Effector memory CD8-positive, alpha-beta T cell (primary cell): ENCODE data around the gene TREH.
A peak's percentile ranks its signal among the peaks of the same experiment; 100 is the strongest.

Source experiments
- ATAC-seq: fragments of 150-1000 bp; cut with Tn5 transposase; replicated peaks from 2 replicates; pipeline ENCODE4 v1.10.0; 2021; ENCODE audit warnings: mild to moderate bottlenecking, moderate library complexity
- DNase-seq, 3 experiments: peaks; one replicate each; pipeline ENCODE4 v3.0.0; 2021
- H3K27ac Mint-ChIP-seq, 2 donors: one replicate each; pipeline ENCODE4 v1.8.0; 2022; ENCODE audit warnings: mild to moderate bottlenecking in 2 of 2, mixed read lengths in 2 of 2, moderate library complexity in 2 of 2
- H3K27me3 Mint-ChIP-seq, 2 donors: one replicate each; pipeline ENCODE4 v1.8.0; 2022; ENCODE audit warnings: mixed read lengths in 2 of 2
- H3K36me3 Mint-ChIP-seq: one replicate; pipeline ENCODE4 v1.8.0; 2022; ENCODE audit warnings: mild to moderate bottlenecking, moderate library complexity, mixed read lengths; ENCODE audit not compliant: insufficient read depth
- H3K4me1 Mint-ChIP-seq, 2 donors: one replicate each; pipeline ENCODE4 v1.8.0; 2022; ENCODE audit warnings: low read depth in 2 of 2, mixed read lengths in 2 of 2
- H3K4me3 Mint-ChIP-seq, 2 donors: one replicate each; pipeline ENCODE4 v1.8.0; 2022; ENCODE audit warnings: mild to moderate bottlenecking in 2 of 2, mixed read lengths in 2 of 2, moderate library complexity in 2 of 2
- H3K9me3 Mint-ChIP-seq, 2 donors: one replicate each; pipeline ENCODE4 v1.8.0; 2022; ENCODE audit warnings: mixed read lengths in 2 of 2

The TREH gene

GRCh38 chr11:118658429-118659313 is 20.8 kb downstream of the TREH start:
- peak overlapping the region; percentile 22 to 51 for H3K27ac Mint-ChIP-seq
- no peaks in the 10 kb centered on the region for H3K9me3 Mint-ChIP-seq
- H3K4me3 Mint-ChIP-seq, result no peak overlapping the region
- DNase-seq (no peak), ATAC-seq (no peak)
- H3K36me3 Mint-ChIP-seq, result no peaks in the 10 kb centered on the region
- H3K27me3 Mint-ChIP-seq, result peaks cover 0 to 12% of the 10 kb centered on the region in 2 donors
- H3K4me1 Mint-ChIP-seq, result peaks cover 3 to 10% of the 10 kb centered on the region in 2 donors

- Mint-ChIP-seq H3K27ac (no peak overlapping the region), H3K27me3 (peaks cover 0 to 12% of the 10 kb centered on the region in 2 donors), H3K4me3 (no peak overlapping the region), H3K4me1 (peaks cover 5 to 10% of the 10 kb centered on the region in 2 donors), H3K36me3 (no peaks in the 10 kb centered on the region), H3K9me3 (no peaks in the 10 kb centered on the region)
- ATAC-seq (no peak), DNase-seq (no peak)
Measured at GRCh38 chr11:118657709-118658428, 21.6 kb downstream of the TREH start.

GRCh38 chr11:118657238-118657637 is 22.2 kb downstream of the TREH start:
- Mint-ChIP-seq H3K4me1 (peaks cover 11 to 17% of the 10 kb centered on the region in 2 donors), H3K36me3 (no peaks in the 10 kb centered on the region), H3K27ac (no peak overlapping the region), H3K27me3 (peaks cover 0 to 12% of the 10 kb centered on the region in 2 donors), H3K4me3 (no peak overlapping the region), H3K9me3 (no peaks in the 10 kb centered on the region)
- DNase-seq (no peak), ATAC-seq (no peak)

- H3K27ac Mint-ChIP-seq, result no peak overlapping the region
- ATAC-seq (no peak), DNase-seq (no peak)
- H3K4me1 Mint-ChIP-seq, result peaks cover 11 to 19% of the 10 kb centered on the region in 2 donors
- H3K27me3 Mint-ChIP-seq, result peaks cover 0 to 12% of the 10 kb centered on the region in 2 donors
- no peak overlapping the region for H3K4me3 Mint-ChIP-seq
- H3K9me3 Mint-ChIP-seq, result no peaks in the 10 kb centered on the region
- H3K36me3 Mint-ChIP-seq, result no peaks in the 10 kb centered on the region
Measured at GRCh38 chr11:118656563-118657165, 22.8 kb downstream of the TREH start.

GRCh38 chr11:118655486-118656190 is 23.8 kb downstream of the TREH start:
- no peak for ATAC-seq
- H3K27ac Mint-ChIP-seq, result no peak overlapping the region

GRCh38 chr11:118653684-118654390 is 25.6 kb downstream of the TREH start:
- Mint-ChIP-seq H3K9me3 (no peaks in the 10 kb centered on the region), H3K4me3 (no peak overlapping the region), H3K27ac (no peak overlapping the region), H3K36me3 (no peaks in the 10 kb centered on the region), H3K4me1 (peaks cover 8 to 9% of the 10 kb centered on the region in 2 donors), H3K27me3 (no peaks in the 10 kb centered on the region)
- DNase-seq (no peak), ATAC-seq (no peak)

More at GRCh38 chr11:118655486-118656190, 23.8 kb downstream of the TREH start:
- H3K9me3 Mint-ChIP-seq, result no peaks in the 10 kb centered on the region
- H3K27me3 Mint-ChIP-seq, result peaks cover 0 to 12% of the 10 kb centered on the region in 2 donors
- no peak overlapping the region for H3K4me3 Mint-ChIP-seq
- no peak for DNase-seq
- no peaks in the 10 kb centered on the region for H3K36me3 Mint-ChIP-seq
- peaks cover 11 to 19% of the 10 kb centered on the region in 2 donors for H3K4me1 Mint-ChIP-seq

GRCh38 chr11:118652681-118653181 is 26.7 kb downstream of the TREH start:
- no peaks in the 10 kb centered on the region for H3K36me3 Mint-ChIP-seq
- H3K27me3 Mint-ChIP-seq, result no peaks in the 10 kb centered on the region
- H3K27ac Mint-ChIP-seq, result peak overlapping the region in 1 of 2 donors; percentile 7
- no peak overlapping the region for H3K4me3 Mint-ChIP-seq
- no peak for ATAC-seq
- H3K9me3 Mint-ChIP-seq, result no peaks in the 10 kb centered on the region
- H3K4me1 Mint-ChIP-seq, result peaks cover 8 to 9% of the 10 kb centered on the region in 2 donors
- DNase-seq, result no peak

- DNase-seq, result no peak
- H3K27ac Mint-ChIP-seq, result no peak overlapping the region
- peaks cover 8 to 9% of the 10 kb centered on the region in 2 donors for H3K4me1 Mint-ChIP-seq
- H3K4me3 Mint-ChIP-seq, result no peak overlapping the region
- H3K9me3 Mint-ChIP-seq, result no peaks in the 10 kb centered on the region
- H3K27me3 Mint-ChIP-seq, result no peaks in the 10 kb centered on the region
- no peaks in the 10 kb centered on the region for H3K36me3 Mint-ChIP-seq
- no peak for ATAC-seq
Measured at GRCh38 chr11:118651820-118652219, 27.6 kb downstream of the TREH start.

GRCh38 chr11:118650366-118650765 is 29.1 kb downstream of the TREH start:
- no peak for DNase-seq
- no peaks in the 10 kb centered on the region for H3K9me3 Mint-ChIP-seq
- peaks cover 8 to 9% of the 10 kb centered on the region in 2 donors for H3K4me1 Mint-ChIP-seq
- H3K27me3 Mint-ChIP-seq, result no peaks in the 10 kb centered on the region
- no peak overlapping the region for H3K4me3 Mint-ChIP-seq
- no peak for ATAC-seq
- no peaks in the 10 kb centered on the region for H3K36me3 Mint-ChIP-seq
- no peak overlapping the region for H3K27ac Mint-ChIP-seq

- DNase-seq, result no peak
- Mint-ChIP-seq H3K27me3 (no peaks in the 10 kb centered on the region), H3K9me3 (no peaks in the 10 kb centered on the region), H3K27ac (no peak overlapping the region), H3K4me3 (no peak overlapping the region), H3K4me1 (peaks cover 8 to 9% of the 10 kb centered on the region in 2 donors), H3K36me3 (no peaks in the 10 kb centered on the region)
- no peak for ATAC-seq
Measured at GRCh38 chr11:118649941-118650340, 29.5 kb downstream of the TREH start.

- peaks cover 8 to 9% of the 10 kb centered on the region in 2 donors for H3K4me1 Mint-ChIP-seq
- no peak overlapping the region for H3K27ac Mint-ChIP-seq
- no peak overlapping the region for H3K4me3 Mint-ChIP-seq
- H3K9me3 Mint-ChIP-seq, result no peaks in the 10 kb centered on the region
- H3K36me3 Mint-ChIP-seq, result no peaks in the 10 kb centered on the region
- no peak for DNase-seq
- no peak for ATAC-seq
- H3K27me3 Mint-ChIP-seq, result no peaks in the 10 kb centered on the region
Measured at GRCh38 chr11:118648291-118648690, 31.2 kb downstream of the TREH start.

GRCh38 chr11:118646393-118646792 is 33.1 kb downstream of the TREH start:
- Mint-ChIP-seq H3K36me3 (no peaks in the 10 kb centered on the region), H3K4me1 (no peaks in the 10 kb centered on the region), H3K4me3 (no peak overlapping the region), H3K27ac (no peak overlapping the region), H3K9me3 (no peaks in the 10 kb centered on the region), H3K27me3 (no peaks in the 10 kb centered on the region)
- no peak for ATAC-seq
- no peak for DNase-seq
